Natural killer cell (primary cell): ENCODE data around the gene BSN. TPM values are rescaled to one million over a fixed set of nuclear protein-coding genes. Genes with fewer than 3 reads are reported as not detected.

Experiments
- ATAC-seq, 3 donors: fragments of 150-1000 bp in 2 of 3; fragments of 200-7000 bp in 1 of 3; cut with Tn5 transposase; 1 replicate in 1 of 3; 2 replicates in 2 of 3; pipeline ENCODE4 v1.10.0; 2021; ENCODE audit warnings: mild to moderate bottlenecking in 2 of 3, moderate library complexity in 2 of 3
- DNase-seq, 2 donors: peaks; one replicate each; pipeline versions ENCODE4 v3.0.0 to v3.0.0-alpha.2; 2013 to 2021; ENCODE audit warnings: mixed read lengths in 1 of 2
- H3K27ac ChIP-seq: one replicate; pipeline ENCODE4 v1.5.1; 2013; ENCODE audit warnings: mild to moderate bottlenecking, low read length
- H3K27me3 ChIP-seq: one replicate; pipeline ENCODE4 v1.6.1; 2013; ENCODE audit warnings: low read length; ENCODE audit not compliant: control insufficient read depth, insufficient read depth
- H3K36me3 ChIP-seq: one replicate; pipeline ENCODE4 v1.6.1; 2013; ENCODE audit warnings: low read length; ENCODE audit not compliant: control insufficient read depth, insufficient read depth
- H3K4me1 ChIP-seq: one replicate; pipeline ENCODE4 v1.6.1; 2013; ENCODE audit warnings: low read length; ENCODE audit not compliant: control insufficient read depth, insufficient read depth
- H3K4me3 ChIP-seq: one replicate; pipeline ENCODE4 v1.5.1; 2013; ENCODE audit warnings: low read length
- H3K9me3 ChIP-seq: one replicate; pipeline ENCODE4 v1.6.1; 2013; ENCODE audit warnings: low read length; ENCODE audit not compliant: control insufficient read depth, insufficient read depth
- H3K27ac Mint-ChIP-seq, 2 donors: one replicate each; pipeline ENCODE4 v1.8.0; 2022; ENCODE audit warnings: mild to moderate bottlenecking in 2 of 2, mixed read lengths in 2 of 2, moderate library complexity in 1 of 2
- H3K27me3 Mint-ChIP-seq, 2 donors: one replicate each; pipeline ENCODE4 v1.8.0; 2022; ENCODE audit warnings: low read depth in 2 of 2, mixed read lengths in 2 of 2
- H3K36me3 Mint-ChIP-seq: one replicate; pipeline ENCODE4 v1.8.0; 2022; ENCODE audit warnings: mixed read lengths
- H3K4me1 Mint-ChIP-seq, 2 donors: one replicate each; pipeline ENCODE4 v1.8.0; 2022; ENCODE audit warnings: mixed read lengths in 2 of 2
- H3K4me3 Mint-ChIP-seq: one replicate; pipeline ENCODE4 v1.8.0; 2022; ENCODE audit warnings: mild to moderate bottlenecking, moderate library complexity, mixed read lengths
- H3K9me3 Mint-ChIP-seq, 2 donors: one replicate each; pipeline ENCODE4 v1.8.0; 2022; ENCODE audit warnings: mixed read lengths in 2 of 2
- WGBS: methylation state at CpG from one replicate; pipeline ENCODE4 v1.1.7; 2013; ENCODE audit warnings: missing lambda C conversion rate; ENCODE audit not compliant: insufficient coverage; 5-methylcytosine and 5-hydroxymethylcytosine counted together
- intact Hi-C: fragments of 100-400 bp; cut with micrococcal nuclease; formaldehyde crosslinking; loops from one replicate; pipeline ENCODE4 v1.14.2; 2022
- total RNA-seq, 4 donors: library from RNA; stranded (reverse); fragments of 120-200 nt in 1 of 4; gene quantifications; one replicate each; pipeline versions ENCODE4 v1.2.3 to v1.2.4, GENCODE V29; 2013 to 2022
- TF ChIP-seq, protein P1 (sequence below): fragments of 200-600 bp; IDR thresholded peaks from one replicate; pipeline ENCODE4 v1.8.0; 2022; ENCODE audit warnings: antibody characterized with exemption

The BSN gene
- total RNA-seq, 3 donors from 2014 or later (not counting 1 experiment from before 2014, with no cell fraction given), result 0.33 to 0.41 (median 0.35) TPM

DNA sequence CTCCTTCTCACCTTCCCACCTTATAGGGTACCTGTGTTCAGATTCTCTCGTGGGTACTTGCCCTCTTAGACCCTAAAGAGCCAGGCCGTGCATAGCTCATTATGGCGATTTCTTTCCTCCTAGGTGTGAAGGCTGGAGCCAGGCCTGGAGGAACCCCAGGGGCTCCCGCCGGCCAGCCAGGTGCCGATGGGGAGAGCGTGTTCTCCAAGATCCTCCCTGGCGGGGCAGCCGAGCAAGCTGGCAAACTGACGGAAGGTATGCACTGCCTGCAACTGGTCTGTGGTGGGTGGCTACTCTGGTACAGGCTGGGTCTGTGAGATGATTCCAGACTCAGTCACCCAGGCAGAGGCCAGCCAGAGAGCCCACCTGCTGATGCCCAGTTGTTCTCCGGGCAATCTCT lies 110.0 kb downstream of the BSN start:
- H3K27ac Mint-ChIP-seq, result no peak overlapping the region

DNA sequence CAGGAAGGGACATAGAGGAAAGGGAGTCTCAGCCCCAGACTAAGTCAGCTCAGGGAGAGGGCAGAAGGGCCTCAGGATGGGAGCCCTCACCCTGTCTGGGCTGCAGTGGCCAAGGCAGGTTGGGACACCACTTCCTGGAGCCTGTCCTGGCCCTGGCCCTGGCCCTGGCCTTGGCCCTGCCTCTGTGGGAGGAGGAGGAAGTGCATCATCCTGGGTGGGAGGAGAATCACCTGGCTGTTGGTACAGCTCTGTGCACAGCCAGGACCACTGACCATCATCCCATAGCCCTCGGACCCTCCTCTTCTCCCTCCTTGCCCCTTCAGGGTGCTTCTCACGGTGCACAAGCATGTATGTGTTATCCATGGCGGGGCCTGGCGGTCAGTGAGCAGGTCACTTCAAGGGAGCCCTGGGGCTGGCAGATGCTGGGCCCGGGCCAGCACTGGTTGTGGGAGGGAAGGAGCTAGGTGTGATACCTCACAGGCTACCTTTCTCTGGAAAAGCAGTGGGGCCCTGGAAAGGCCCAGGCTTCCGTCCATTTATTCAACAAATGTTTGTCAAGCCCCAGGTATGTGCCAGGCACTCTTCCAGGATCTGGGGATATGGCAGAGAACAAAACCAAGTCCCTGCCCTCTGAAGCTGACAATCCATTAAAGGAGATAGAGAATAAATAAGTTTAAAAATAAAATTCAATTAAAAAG lies 111.7 kb downstream of the BSN start:
- Histone ChIP-seq H3K4me1 (no peaks in the 10 kb centered on the region), H3K4me3 (no peak overlapping the region), H3K9me3 (no peaks in the 10 kb centered on the region), H3K27me3 (no peaks in the 10 kb centered on the region), H3K36me3 (no peaks in the 10 kb centered on the region), H3K27ac (no peak overlapping the region)
- H3K4me1 Mint-ChIP-seq, result no peaks in the 10 kb centered on the region
- WGBS, result 84% methylated on average over 6 of the region's 6 CpGs
- peaks cover 0 to 9% of the 10 kb centered on the region in 2 donors for H3K27me3 Mint-ChIP-seq
- TF ChIP-seq, protein P1, sequence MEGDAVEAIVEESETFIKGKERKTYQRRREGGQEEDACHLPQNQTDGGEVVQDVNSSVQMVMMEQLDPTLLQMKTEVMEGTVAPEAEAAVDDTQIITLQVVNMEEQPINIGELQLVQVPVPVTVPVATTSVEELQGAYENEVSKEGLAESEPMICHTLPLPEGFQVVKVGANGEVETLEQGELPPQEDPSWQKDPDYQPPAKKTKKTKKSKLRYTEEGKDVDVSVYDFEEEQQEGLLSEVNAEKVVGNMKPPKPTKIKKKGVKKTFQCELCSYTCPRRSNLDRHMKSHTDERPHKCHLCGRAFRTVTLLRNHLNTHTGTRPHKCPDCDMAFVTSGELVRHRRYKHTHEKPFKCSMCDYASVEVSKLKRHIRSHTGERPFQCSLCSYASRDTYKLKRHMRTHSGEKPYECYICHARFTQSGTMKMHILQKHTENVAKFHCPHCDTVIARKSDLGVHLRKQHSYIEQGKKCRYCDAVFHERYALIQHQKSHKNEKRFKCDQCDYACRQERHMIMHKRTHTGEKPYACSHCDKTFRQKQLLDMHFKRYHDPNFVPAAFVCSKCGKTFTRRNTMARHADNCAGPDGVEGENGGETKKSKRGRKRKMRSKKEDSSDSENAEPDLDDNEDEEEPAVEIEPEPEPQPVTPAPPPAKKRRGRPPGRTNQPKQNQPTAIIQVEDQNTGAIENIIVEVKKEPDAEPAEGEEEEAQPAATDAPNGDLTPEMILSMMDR, result no peak
- ATAC-seq (no peak), DNase-seq (no peak)
- no peak overlapping the region for H3K4me3 Mint-ChIP-seq
- no peaks in the 10 kb centered on the region for H3K9me3 Mint-ChIP-seq
- H3K27ac Mint-ChIP-seq, result no peak overlapping the region
- intact Hi-C loops, result no loop called here
- H3K36me3 Mint-ChIP-seq, result no peaks in the 10 kb centered on the region

More for the DNA sequence above, 110.0 kb downstream of the BSN start:
- Histone ChIP-seq H3K4me3 (no peak overlapping the region), H3K27ac (no peak overlapping the region), H3K9me3 (no peaks in the 10 kb centered on the region), H3K4me1 (no peaks in the 10 kb centered on the region), H3K36me3 (no peaks in the 10 kb centered on the region), H3K27me3 (no peaks in the 10 kb centered on the region)
- Mint-ChIP-seq H3K27me3 (peaks cover 0 to 9% of the 10 kb centered on the region in 2 donors), H3K4me3 (no peak overlapping the region), H3K9me3 (no peaks in the 10 kb centered on the region), H3K36me3 (no peaks in the 10 kb centered on the region), H3K4me1 (no peaks in the 10 kb centered on the region)
- TF ChIP-seq, protein P1, result no peak
- DNase-seq (no peak), ATAC-seq (no peak)
- WGBS, result 92% methylated on average over 11 of the region's 11 CpGs
- intact Hi-C loops, result no loop called here

DNA sequence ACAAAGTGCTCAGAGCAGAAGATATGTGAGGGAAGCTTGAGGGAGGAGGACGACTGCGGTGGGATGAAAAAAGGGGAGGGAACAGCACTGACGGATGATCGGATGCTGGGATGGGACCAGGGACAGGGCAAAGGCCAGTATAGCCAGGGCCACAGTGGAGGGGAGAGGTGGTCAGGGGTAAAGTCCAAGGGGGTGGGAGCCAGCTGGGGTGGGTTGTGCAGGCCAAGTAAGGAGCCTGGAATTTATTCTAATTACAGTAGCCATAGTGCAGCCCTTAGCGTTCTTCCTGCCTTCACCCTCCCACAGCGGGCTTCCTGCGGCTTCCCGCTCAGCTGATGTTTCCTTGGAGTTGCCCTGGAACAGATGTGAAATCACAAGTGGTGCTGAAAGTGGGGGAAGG lies 112.3 kb downstream of the BSN start:
- no peaks in the 10 kb centered on the region for H3K27me3 ChIP-seq
- H3K9me3 ChIP-seq, result no peaks in the 10 kb centered on the region
- no peaks in the 10 kb centered on the region for H3K4me1 ChIP-seq
- Mint-ChIP-seq H3K27me3 (peaks cover 0 to 9% of the 10 kb centered on the region in 2 donors), H3K4me1 (no peaks in the 10 kb centered on the region), H3K27ac (no peak overlapping the region), H3K36me3 (no peaks in the 10 kb centered on the region), H3K4me3 (no peak overlapping the region), H3K9me3 (no peaks in the 10 kb centered on the region)
- H3K4me3 ChIP-seq, result no peak overlapping the region
- no peaks in the 10 kb centered on the region for H3K36me3 ChIP-seq
- TF ChIP-seq, protein P1, result no peak
- intact Hi-C loops, result no loop called here
- no peak overlapping the region for H3K27ac ChIP-seq
- DNase-seq, result no peak
- ATAC-seq, result no peak
- 98% methylated on average over 8 of the region's 8 CpGs for WGBS
